ES-I3 (cell line): ENCODE results near the gene DNAJC24.
"Not testable (repeated sequence)": the region's sequence is repeated elsewhere in the genome, so short reads cannot be mapped to it uniquely, and the experiment has no call there.

Source experiments
- H3K36me3 ChIP-seq: 2 replicates; pipeline ENCODE4 v1.6.1; 2013; ENCODE audit warnings: mild to moderate bottlenecking, low read length, control low read depth, moderate library complexity; ENCODE audit not compliant: insufficient read depth
- H3K4me1 ChIP-seq: 2 replicates; pipeline ENCODE4 v1.6.1; 2013; ENCODE audit warnings: mild to moderate bottlenecking, control low read depth, low read length; ENCODE audit not compliant: insufficient read depth
- H3K9ac ChIP-seq: 2 replicates; pipeline ENCODE4 v1.6.1; 2013; ENCODE audit warnings: low read depth, mild to moderate bottlenecking, low read length, moderate library complexity
- H3K9me3 ChIP-seq: 2 replicates; pipeline ENCODE4 v1.6.1; 2013; ENCODE audit warnings: mild to moderate bottlenecking, low read length, moderate library complexity; ENCODE audit not compliant: control insufficient read depth, insufficient read depth

The DNAJC24 gene, protein sequence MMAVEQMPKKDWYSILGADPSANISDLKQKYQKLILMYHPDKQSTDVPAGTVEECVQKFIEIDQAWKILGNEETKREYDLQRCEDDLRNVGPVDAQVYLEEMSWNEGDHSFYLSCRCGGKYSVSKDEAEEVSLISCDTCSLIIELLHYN

DNA sequence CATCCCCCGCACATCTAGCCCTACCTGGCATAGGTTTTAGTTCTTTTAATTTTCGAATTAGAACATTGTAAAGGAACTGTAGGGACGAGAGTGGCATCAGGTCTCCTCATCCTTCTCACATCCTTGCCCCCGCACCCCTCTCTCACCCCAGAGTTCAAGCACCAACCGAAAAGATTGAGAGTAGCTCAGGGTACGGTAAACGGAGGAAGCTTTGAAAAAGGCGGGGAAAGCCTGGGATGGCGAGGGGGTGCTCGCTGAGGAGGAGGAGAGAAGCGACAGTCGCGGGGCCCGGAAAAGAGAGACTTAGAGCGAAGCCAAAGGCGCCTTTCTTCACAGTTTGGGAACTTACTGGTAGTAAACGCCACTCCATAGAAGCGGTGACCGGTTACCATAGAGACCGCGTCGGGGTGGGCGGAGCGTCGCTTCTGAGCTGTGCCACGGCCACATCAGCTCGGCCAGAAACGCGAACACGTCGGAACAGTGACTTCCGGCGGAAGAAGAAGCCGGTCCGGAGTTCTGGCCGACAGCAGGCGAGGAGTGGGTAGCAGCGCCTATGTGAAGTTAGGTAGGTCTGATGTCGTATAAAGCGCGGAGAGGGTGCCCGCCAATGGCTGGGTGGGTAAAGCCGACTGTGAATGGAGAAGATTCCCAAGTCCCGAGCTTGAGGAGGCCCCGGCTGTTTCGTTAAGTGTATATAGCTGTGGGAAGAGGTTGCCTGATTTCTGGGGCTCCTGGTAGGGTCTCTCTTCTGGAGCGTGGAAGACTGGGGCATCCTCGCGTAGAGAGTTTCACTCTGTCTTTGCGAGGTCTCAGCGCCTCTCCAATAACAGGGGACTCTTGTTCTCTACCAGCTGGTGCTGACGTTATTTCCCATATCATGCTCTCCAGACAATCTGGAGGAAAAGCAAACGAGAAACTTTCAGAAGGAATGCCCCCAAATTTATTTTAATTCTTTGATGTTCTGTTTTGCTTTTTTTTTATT lies at the start of gene DNAJC24, which contains the start of gene DCDC1:
DNAJC24 (plus strand) TSS at position 513 of the 982 bp plus-strand sequence. CDS start 889 bp downstream, outside the sequence.
DCDC1 (minus strand) TSS at position 392 of the 982 bp plus-strand sequence. CDS start 41,459 bp downstream, outside the sequence.
- H3K9me3 ChIP-seq: no peaks in the 10 kb centered on the region
- no peaks in the 10 kb centered on the region for H3K36me3 ChIP-seq

DNA sequence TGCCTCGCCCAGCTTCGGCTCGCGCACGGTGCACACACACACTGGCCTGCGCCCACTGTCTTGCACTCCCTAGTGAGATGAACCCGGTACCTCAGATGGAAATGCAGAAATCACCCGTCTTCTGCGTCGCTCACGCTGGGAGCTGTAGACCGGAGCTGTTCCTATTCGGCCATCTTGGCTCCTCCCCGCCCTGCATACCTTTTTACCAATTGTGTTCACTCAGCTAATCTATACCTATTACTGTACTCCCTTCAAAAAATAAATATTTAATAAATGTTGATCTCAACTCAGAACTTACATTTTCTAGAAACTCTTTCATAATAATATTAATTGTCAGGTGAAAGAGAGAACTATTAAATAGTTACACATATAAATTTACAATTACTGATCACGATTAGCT lies 48.2 kb upstream of the DNAJC24 start:
- H3K36me3 ChIP-seq, H3K9ac ChIP-seq, H3K9me3 ChIP-seq, H3K4me1 ChIP-seq: not testable (repeated sequence)

More for the DNA sequence above, at the start of gene DNAJC24, which contains the start of gene DCDC1:
- Histone ChIP-seq H3K4me1 (no peaks in the 10 kb centered on the region; the same call in 1 of the 2 replicates), H3K9ac (peak within 1 kb of the TSS; percentile 88)

DNA sequence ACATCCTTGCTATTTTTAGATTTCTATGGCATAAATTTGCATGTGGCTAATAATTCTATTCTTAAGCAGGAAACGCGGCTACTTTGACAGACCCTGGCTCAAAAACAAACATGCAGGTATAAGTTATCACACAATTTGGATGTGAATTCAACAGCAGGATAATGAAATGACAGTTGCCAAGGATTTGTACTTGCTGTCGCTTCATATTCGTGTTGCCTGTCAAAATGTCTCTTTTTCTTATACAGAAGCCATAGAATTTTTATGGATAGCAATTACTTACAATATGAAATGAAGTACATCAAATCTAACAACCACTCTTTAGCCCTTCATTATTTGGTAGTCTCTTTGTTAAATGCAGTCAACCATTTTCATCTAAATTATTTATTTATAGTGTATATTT lies 46.5 kb upstream of the DNAJC24 start:
- Histone ChIP-seq H3K36me3 (no peaks in the 10 kb centered on the region), H3K9ac (no peak overlapping the region), H3K9me3 (no peaks in the 10 kb centered on the region), H3K4me1 (no peaks in the 10 kb centered on the region)

DNA sequence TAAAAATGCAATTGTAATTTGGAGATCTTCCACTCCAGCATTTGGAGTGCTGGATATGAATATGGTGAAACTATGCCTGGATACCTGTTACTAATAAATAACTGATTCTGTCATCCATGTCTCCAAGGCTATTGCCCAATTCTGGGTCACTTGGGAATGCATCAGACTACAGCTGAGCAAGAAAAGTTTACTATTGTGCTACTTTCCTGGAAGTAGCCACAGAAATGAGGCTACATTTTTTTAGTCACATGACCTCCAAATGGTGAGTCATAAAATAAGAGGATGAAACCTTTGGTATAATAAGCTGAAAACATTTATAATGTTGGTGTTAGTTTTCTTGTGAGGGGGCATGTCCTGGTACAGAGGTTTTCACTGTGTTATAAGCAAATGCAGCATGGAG lies 44.5 kb upstream of the DNAJC24 start:
- Histone ChIP-seq H3K36me3 (no peaks in the 10 kb centered on the region), H3K9ac (no peak overlapping the region), H3K9me3 (no peaks in the 10 kb centered on the region)

DNA sequence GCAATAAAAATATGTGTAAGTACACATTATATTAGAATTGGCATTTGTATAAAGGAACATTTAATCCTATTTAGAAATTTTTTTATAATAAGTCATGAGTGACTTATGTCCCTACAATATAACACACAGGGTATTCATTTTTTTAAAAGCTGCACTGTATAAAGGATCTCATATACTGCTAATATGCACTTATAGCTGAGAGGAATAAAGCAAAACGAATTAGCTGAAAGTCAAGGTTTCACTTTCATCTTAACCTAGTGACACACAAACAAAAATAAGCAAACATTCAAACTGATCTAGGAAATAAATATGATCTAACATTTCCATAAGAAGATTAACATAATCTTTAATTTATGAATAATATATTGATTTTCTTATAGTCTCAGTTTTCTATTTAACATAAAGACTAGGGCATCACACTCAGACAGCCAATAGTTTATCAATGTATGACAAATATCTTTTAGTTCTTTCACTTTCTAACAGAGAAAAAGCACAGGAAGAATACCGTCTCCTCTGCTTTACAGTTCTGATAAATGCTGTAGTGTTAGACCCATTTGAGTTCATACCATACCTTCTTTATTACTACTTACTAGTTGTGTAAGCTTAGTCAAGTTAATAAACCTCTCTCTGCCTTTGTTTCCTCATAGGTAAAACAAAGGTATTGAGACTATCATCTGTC lies 43.1 kb upstream of the DNAJC24 start:
- H3K36me3 ChIP-seq: no peaks in the 10 kb centered on the region
- H3K9me3 ChIP-seq: no peaks in the 10 kb centered on the region
- H3K9ac ChIP-seq: no peak overlapping the region
- no peaks in the 10 kb centered on the region for H3K4me1 ChIP-seq

More for the DNA sequence above, 44.5 kb upstream of the DNAJC24 start:
- no peaks in the 10 kb centered on the region for H3K4me1 ChIP-seq

DNA sequence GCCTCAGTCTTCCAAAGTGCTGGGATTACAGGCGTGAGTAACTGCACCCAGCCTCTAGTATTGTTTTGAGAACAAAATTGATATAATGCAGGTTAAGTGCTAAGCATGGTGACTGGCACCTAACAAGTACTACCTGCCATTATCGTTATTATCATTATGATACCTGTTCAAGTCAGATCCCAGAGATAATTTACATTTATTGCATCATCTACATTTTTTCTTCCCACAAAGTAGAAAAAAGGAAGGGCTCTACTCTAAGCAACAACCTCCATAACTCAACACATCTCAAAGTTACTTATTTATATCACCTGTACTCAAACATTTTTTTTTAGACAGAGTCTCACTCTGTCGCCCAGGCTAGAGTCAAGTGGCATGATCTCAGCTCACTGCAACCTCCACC lies 42.2 kb upstream of the DNAJC24 start:
- H3K4me1 ChIP-seq: no peaks in the 10 kb centered on the region
- no peaks in the 10 kb centered on the region for H3K36me3 ChIP-seq
- no peak overlapping the region for H3K9ac ChIP-seq
- H3K9me3 ChIP-seq: no peaks in the 10 kb centered on the region

DNA sequence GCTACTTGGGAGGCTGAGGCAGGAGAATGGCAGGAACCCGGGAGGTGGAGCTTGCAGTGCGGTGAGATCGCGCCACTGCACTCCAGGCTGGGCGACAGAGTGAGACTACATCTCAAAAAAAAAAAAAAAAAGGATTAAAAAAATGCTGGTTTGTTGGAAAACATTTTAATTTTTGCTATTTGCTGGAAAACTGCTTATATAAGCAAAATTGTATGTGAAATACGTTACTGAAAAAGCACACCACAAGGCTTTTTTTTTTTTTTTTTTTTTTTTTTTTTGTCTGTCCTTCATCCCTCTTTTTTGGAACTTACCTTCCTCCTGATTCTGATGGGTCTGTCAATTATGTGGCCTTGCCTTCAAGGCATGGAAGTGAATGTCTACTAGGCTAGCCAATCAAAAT lies 41.0 kb upstream of the DNAJC24 start:
- no peaks in the 10 kb centered on the region for H3K9me3 ChIP-seq
- H3K9ac ChIP-seq: no peak overlapping the region
- H3K36me3 ChIP-seq: no peaks in the 10 kb centered on the region

DNA sequence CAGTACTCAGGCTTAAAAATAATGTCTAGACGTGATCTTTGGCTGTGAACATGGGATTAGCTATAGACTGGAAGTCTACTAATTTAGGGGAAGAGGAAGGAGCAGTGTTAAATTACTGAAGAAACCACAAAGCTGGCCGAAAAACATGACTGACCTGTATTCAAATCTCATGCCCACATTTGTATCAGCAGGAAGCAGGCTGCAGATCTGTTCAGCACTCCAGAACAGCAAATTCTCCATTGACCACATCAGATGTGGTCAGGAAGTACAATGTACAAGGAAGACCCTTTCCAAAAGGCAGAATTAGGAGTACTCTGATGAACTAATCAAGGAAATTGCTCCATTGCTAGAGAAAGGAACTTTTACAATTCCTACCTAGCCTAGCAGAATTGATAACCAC lies 31.9 kb upstream of the DNAJC24 start:
- no peak overlapping the region for H3K9ac ChIP-seq
- H3K36me3 ChIP-seq: no peaks in the 10 kb centered on the region
- no peaks in the 10 kb centered on the region; the same call in 1 of the 2 replicates for H3K9me3 ChIP-seq
- no peaks in the 10 kb centered on the region for H3K4me1 ChIP-seq

More for the DNA sequence above, 41.0 kb upstream of the DNAJC24 start:
- H3K4me1 ChIP-seq: no peaks in the 10 kb centered on the region

DNA sequence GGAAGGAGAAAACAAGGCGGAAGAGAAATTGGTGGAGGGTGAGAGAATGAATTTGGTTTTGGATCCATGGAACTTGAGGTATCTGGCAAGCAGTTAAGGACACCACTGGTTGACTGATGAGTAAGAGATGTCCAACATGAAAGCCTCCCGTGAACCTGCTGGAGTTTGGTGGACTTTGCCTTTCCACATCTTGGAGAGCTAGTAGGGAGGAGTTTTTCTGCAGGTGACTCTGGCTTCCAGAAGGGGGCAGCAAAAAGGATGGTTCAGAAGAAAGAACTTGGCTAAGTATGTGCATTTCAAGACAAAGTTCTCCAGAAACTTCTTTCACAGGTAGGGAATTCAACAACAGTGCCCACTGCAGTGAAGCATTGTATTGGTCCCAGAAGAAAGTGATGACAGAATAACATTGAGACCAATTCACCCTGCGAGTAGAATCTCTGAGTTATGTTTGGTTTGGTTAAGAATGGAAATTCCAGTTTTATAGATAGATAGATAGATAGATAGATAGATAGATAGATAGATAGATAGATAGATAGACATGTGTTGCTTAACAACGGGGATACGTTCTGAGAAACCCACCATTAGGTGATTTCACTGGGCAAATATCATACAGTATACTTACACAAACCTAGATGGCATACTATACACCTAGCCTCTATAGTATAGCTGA lies 28.6 kb upstream of the DNAJC24 start:
- H3K36me3 ChIP-seq: no peaks in the 10 kb centered on the region
- no peak overlapping the region for H3K9ac ChIP-seq
- H3K9me3 ChIP-seq: no peaks in the 10 kb centered on the region
- H3K4me1 ChIP-seq: no peaks in the 10 kb centered on the region

DNA sequence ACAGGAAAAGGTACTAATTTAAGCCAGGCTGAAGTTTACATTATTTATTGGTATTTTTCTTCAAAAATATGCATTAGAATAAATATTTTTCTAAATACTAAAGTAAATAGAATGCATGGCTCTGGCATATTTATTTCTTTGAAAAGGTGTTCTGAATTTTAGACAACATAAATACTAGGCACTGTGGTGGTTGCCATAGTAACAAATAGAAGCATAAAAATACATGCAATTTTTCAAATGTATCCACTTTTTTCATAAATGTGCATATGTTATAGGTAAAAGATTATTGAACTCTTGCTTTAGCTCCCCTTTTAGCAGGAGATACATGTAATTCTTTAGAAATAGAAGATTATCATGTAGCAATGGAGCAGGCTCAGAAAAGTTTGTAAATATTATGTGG lies 18.5 kb upstream of the DNAJC24 start:
- Histone ChIP-seq H3K36me3 (no peaks in the 10 kb centered on the region), H3K9me3 (no peaks in the 10 kb centered on the region), H3K4me1 (no peaks in the 10 kb centered on the region), H3K9ac (no peak overlapping the region)

DNA sequence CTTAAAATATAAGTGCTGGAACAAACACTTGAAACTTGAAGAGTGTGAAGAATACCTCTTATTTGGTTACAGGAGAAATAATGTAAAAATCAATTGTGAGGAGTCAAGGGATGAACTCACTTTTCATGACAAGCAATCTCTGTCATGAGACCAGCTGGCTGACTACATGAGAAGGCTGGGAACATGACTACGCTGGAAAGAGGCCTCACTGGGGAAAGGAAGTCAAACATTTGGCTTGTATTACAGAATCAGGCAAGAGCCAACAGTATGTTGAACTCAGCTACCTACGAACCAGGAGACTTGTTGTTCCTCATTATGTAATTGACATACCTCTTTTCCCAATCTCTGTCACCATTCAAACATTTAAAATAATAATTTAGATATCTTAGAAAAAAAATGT lies 14.5 kb upstream of the DNAJC24 start:
- no peak overlapping the region for H3K9ac ChIP-seq
- H3K36me3 ChIP-seq: no peaks in the 10 kb centered on the region
- H3K4me1 ChIP-seq: no peaks in the 10 kb centered on the region

DNA sequence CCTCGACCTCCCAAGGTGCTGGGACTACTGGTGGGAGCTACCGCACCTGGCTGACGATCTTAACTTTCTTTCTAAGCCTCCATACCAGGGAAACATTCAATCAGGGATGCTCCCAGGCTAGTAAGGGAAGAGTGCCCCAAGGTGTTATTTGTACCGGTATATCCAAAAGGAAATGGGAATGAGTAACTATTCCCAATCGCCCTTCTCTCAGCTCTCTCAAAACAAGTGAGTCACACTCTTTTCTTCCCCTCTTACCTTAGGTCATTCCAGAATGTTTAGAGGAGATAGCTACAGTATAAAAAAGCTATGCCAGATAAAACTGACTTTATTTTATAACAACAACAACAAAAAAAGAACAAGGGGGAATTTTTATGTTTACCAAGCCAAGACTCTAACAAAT lies 13.8 kb upstream of the DNAJC24 start:
- no peaks in the 10 kb centered on the region for H3K9me3 ChIP-seq
- no peaks in the 10 kb centered on the region for H3K36me3 ChIP-seq
- no peak overlapping the region for H3K9ac ChIP-seq
- no peaks in the 10 kb centered on the region for H3K4me1 ChIP-seq

More for the DNA sequence above, 14.5 kb upstream of the DNAJC24 start:
- no peaks in the 10 kb centered on the region for H3K9me3 ChIP-seq

DNA sequence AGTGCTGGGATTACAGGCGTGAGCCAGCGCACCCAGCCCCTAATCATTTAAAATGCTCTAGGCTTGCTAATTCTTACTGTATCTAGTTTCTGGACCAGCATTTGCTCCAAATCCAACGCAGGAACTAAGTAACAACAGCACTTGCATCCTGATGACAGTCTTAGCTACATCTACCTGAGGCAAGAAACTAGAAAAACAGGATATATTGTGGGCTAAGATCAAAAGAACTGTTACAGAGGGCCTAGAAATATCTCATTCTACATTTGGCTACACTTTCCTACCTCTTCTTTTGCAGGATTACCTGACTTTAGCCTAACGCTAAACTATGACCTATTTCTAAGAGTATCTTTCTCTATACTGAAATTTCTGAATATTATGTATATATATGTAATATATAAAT lies 7.9 kb upstream of the DNAJC24 start:
- no peaks in the 10 kb centered on the region for H3K9me3 ChIP-seq
- H3K9ac ChIP-seq: no peak overlapping the region
- H3K36me3 ChIP-seq: no peaks in the 10 kb centered on the region
- H3K4me1 ChIP-seq: no peaks in the 10 kb centered on the region; the same call in 1 of the 2 replicates

DNA sequence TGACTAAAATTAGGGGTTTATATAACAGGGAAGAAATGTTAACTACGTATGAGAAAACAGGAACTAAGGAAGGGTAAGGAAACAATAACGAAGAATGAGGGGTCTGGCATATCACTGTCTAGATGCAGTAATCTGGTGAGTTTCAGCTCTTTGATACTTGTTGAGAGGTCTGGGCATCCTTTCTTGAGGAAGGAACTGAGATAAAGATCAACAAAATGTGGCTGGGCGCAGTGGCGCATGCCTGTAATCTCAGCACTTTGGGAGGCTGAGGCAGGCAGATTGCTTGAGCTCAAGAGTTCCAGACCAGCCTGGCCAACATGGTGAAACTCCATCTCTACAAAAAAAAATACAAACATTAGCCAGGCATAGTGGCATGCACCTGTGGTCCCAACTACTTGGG lies 2.9 kb upstream of the DNAJC24 start:
- no peaks in the 10 kb centered on the region for H3K9me3 ChIP-seq
- H3K9ac ChIP-seq: no peak overlapping the region
- no peaks in the 10 kb centered on the region for H3K36me3 ChIP-seq
- H3K4me1 ChIP-seq: no peaks in the 10 kb centered on the region; the same call in 1 of the 2 replicates
